Endothelial cell of umbilical vein (primary cell): ENCODE data around the gene MMS19. TPM values are rescaled to one million over a fixed set of nuclear protein-coding genes. Genes with fewer than 3 reads are reported as not detected.

Experiments used
- BruUV-seq: library from RNA; stranded (reverse); fragments of 400-500 nt; replicated peaks from 2 replicates; lab custom pipeline; 2021; lab: Mats Ljungman, UMichigan
- CTCF ChIA-PET: fragments of 300-600, 350-600 bp; sonication (Branson Sonifier 250); formaldehyde crosslinking; loops from one replicate; lab custom pipeline; 2021; ENCODE audit warnings: antibody characterized with exemption, inconsistent platforms; lab: Charles Lee
- POLR2A ChIA-PET: fragments of 300-600, 350-600 bp; sonication (Branson Sonifier 250); formaldehyde crosslinking; loops from one replicate; lab custom pipeline; 2021; ENCODE audit warnings: antibody characterized with exemption, inconsistent platforms; lab: Charles Lee
- DNase-seq: peaks from one replicate; pipeline ENCODE4 v3.0.0-alpha.2; 2011; ENCODE audit warnings: low read depth, low spot score
- FAIRE-seq: peaks from 2 replicates; lab custom pipeline; 2011; peaks lifted over from hg19 to GRCh38; lab: Jason Lieb, UNC
- H2AFZ ChIP-seq: 2 replicates; pipeline ENCODE4 v1.6.0; 2012; ENCODE audit warnings: low read depth, low read length, control low read depth, inconsistent platforms
- H3K27ac ChIP-seq: 2 replicates; pipeline ENCODE4 v1.5.1; 2011; ENCODE audit warnings: low read depth, mild to moderate bottlenecking, control low read depth, low read length, moderate library complexity; ENCODE audit not compliant: insufficient read depth
- H3K27me3 ChIP-seq, 2 experiments: 2 replicates each; pipeline versions ENCODE4 v1.6.0 to v1.6.1; 2011; ENCODE audit warnings: low read length in 2 of 2, mixed read lengths in 1 of 2; ENCODE audit not compliant: control insufficient read depth in 2 of 2, insufficient read depth in 2 of 2
- H3K36me3 ChIP-seq, 2 experiments: 2 replicates in 1 of 2; 3 replicates in 1 of 2; pipeline ENCODE4 v1.5.1; 2011; ENCODE audit warnings: low read length in 2 of 2, mild to moderate bottlenecking in 1 of 2, moderate library complexity in 1 of 2; ENCODE audit not compliant: control insufficient read depth in 2 of 2, insufficient read depth in 2 of 2; ENCODE audit errors: extremely low read depth in 1 of 2
- H3K4me1 ChIP-seq: 3 replicates; pipeline ENCODE4 v1.5.1; 2011; ENCODE audit warnings: mild to moderate bottlenecking, low read length; ENCODE audit not compliant: control insufficient read depth, insufficient read depth; ENCODE audit errors: extremely low read depth
- H3K4me2 ChIP-seq: 2 replicates; pipeline ENCODE4 v1.6.1; 2011; ENCODE audit warnings: low read length, control low read depth, mixed read lengths; ENCODE audit not compliant: insufficient read depth
- H3K4me3 ChIP-seq, 3 experiments: fragments of 200-600 bp in 1 of 3; sonication (generic), shearing (Covaris generic) in 1 of 3; replicated peaks in 1 of 3; 2 replicates each; pipeline ENCODE4 v1.5.1; 2011 to 2016; ENCODE audit warnings: control low read depth in 3 of 3, low read length in 3 of 3, mild to moderate bottlenecking in 2 of 3, inconsistent platforms in 1 of 3, low read depth in 1 of 3, moderate library complexity in 1 of 3; ENCODE audit not compliant: insufficient read depth in 1 of 3
- H3K79me2 ChIP-seq: 2 replicates; pipeline ENCODE4 v1.6.0; 2012; ENCODE audit warnings: low read length, inconsistent platforms; ENCODE audit not compliant: control insufficient read depth, insufficient read depth
- H3K9ac ChIP-seq: replicated peaks from 2 replicates; pipeline ENCODE3; 2011; ENCODE audit warnings: low read length, control low read depth; ENCODE audit not compliant: insufficient read depth; ENCODE audit errors: extremely low read depth
- H3K9me1 ChIP-seq: replicated peaks from 3 replicates; pipeline ENCODE4 v1.6.0; 2011; ENCODE audit warnings: mild to moderate bottlenecking, low read length; ENCODE audit not compliant: control insufficient read depth, insufficient read depth; ENCODE audit errors: extremely low read depth
- H3K9me3 ChIP-seq: replicated peaks from 2 replicates; pipeline ENCODE4 v1.5.1; 2012; ENCODE audit warnings: low read length, inconsistent platforms; ENCODE audit not compliant: control insufficient read depth, insufficient read depth
- H4K20me1 ChIP-seq: replicated peaks from 2 replicates; pipeline ENCODE3; 2011; ENCODE audit warnings: mild to moderate bottlenecking, low read length; ENCODE audit not compliant: control insufficient read depth, insufficient read depth; ENCODE audit errors: extremely low read depth
- CTCF ChIP-seq, 2 donors: IDR thresholded peaks; 1 replicate in 1 of 2; 2 replicates in 1 of 2; pipeline ENCODE4 v1.5.1; 2011; ENCODE audit warnings: low read length in 2 of 2, mild to moderate bottlenecking in 2 of 2, moderate library complexity in 2 of 2, control low read depth in 1 of 2, inconsistent platforms in 1 of 2, low read depth in 1 of 2; ENCODE audit not compliant: insufficient read depth in 1 of 2; ENCODE audit errors: extremely low read depth in 1 of 2
- EZH2 ChIP-seq: IDR thresholded peaks from 2 replicates; pipeline ENCODE4 v1.6.1; 2012; ENCODE audit warnings: borderline replicate concordance, low read depth, mild to moderate bottlenecking, moderate library complexity, low read length, inconsistent platforms; ENCODE audit not compliant: severe bottlenecking
- FOS ChIP-seq: IDR thresholded peaks from 2 replicates; pipeline ENCODE4 v1.6.1; 2011; ENCODE audit warnings: mild to moderate bottlenecking, low read length, moderate library complexity, borderline replicate concordance; ENCODE audit not compliant: insufficient read depth
- GATA2 ChIP-seq: IDR thresholded peaks from 2 replicates; pipeline ENCODE4 v1.7.0; 2011; ENCODE audit warnings: low read depth, mild to moderate bottlenecking, moderate library complexity, mixed read lengths, low read length; ENCODE audit not compliant: insufficient read length, insufficient read depth
- JUN ChIP-seq: IDR thresholded peaks from 2 replicates; pipeline ENCODE4 v1.6.1; 2011; ENCODE audit warnings: borderline replicate concordance, low read depth; ENCODE audit not compliant: insufficient read length, insufficient read depth
- MYC ChIP-seq: IDR thresholded peaks from one replicate; pipeline ENCODE4 v1.6.1; 2011; ENCODE audit warnings: mild to moderate bottlenecking, low read depth, low read length
- POLR2A ChIP-seq: IDR thresholded peaks from 2 replicates; pipeline ENCODE4 v1.6.1; 2012; ENCODE audit warnings: low read depth, mild to moderate bottlenecking, control low read depth, low read length
- POLR2AphosphoS5 ChIP-seq: IDR thresholded peaks from 2 replicates; pipeline ENCODE4 v1.6.1; 2012; ENCODE audit warnings: low read depth, mild to moderate bottlenecking, control low read depth, low read length, moderate library complexity; ENCODE audit not compliant: insufficient read depth
- dilution Hi-C: fragments of 300-500 bp; cut with MboI; formaldehyde crosslinking; loops from one replicate; pipeline ENCODE4 v1.15.0; 2019; ENCODE audit warnings: low sequenced_read_pairs; ENCODE audit not compliant: extremely low pct_ligation_motif_present
- intact Hi-C: fragments of 100-400 bp; cut with micrococcal nuclease; formaldehyde crosslinking; loops from one replicate; pipeline ENCODE4 v1.10.0; 2022
- polyA plus RNA-seq, 4 experiments: library from polyadenylated mRNA; depleted of rRNA in 3 of 4; stranded (reverse) in 3 of 4; unstranded in 1 of 4; fragments of >200 nt; gene quantifications; 2 replicates each; pipeline versions ENCODE4 v1.2.1 to v1.2.3, GENCODE V29; 2011 to 2012; ENCODE audit warnings: missing spikeins in 1 of 4
- total RNA-seq: library from RNA; stranded (reverse); gene quantifications from 2 replicates; pipeline ENCODE4 v1.2.3, GENCODE V29; 2021
- TF ChIP-seq, protein P1 (sequence below): IDR thresholded peaks from 2 replicates; pipeline ENCODE4 v1.6.1; 2011; ENCODE audit not compliant: insufficient read depth, insufficient read length

The MMS19 gene
- total and polyA plus RNA-seq, 2 donors (not counting 3 experiments of a cell fraction or from before 2014, with no cell fraction given): 95.2 to 123 TPM

DNA sequence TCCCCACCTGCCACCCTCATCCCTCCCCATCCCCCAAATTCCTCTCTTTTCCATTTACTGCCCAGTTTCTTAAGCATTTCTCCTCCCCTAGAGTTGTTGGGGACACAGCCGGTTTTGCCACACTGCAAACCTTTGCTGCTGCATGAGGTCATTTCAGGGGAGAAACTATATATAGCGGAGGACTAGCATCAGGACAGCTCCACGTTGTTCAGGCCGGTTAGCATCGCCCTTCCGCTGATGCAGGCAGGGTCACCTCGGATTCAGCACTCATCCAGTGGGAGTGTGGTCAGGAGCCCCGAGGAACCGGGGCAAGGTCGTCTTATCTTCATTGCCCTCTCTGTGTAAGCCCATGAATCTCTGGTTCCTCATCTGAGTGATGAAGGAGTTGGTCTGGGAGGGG, 16.1 kb upstream of the MMS19 start:
- no peaks in the 10 kb centered on the region for H3K36me3 ChIP-seq
- FAIRE-seq (no peak), DNase-seq (no peak)
- POLR2A ChIA-PET: no interaction called here
- CTCF ChIA-PET: interaction anchor here (1.8 to 2.3 kb wide), 2 partner anchors 9 to 20 kb away, joined by 6 to 12 read pairs; no protein-coding TSS in a partner anchor
- no peak overlapping the region for H3K27ac ChIP-seq
- no peaks in the 10 kb centered on the region for H3K9me1 ChIP-seq
- H3K79me2 ChIP-seq: peaks cover 14% of the 10 kb centered on the region
- no peak for TF ChIP-seq POLR2A
- no peak for TF ChIP-seq FOS
- TF ChIP-seq GATA2: no peak
- TF ChIP-seq, protein P1, sequence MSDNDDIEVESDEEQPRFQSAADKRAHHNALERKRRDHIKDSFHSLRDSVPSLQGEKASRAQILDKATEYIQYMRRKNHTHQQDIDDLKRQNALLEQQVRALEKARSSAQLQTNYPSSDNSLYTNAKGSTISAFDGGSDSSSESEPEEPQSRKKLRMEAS: no peak
- intact Hi-C loops: no loop called here
- peaks cover 25% of the 10 kb centered on the region for H3K4me1 ChIP-seq
- no peaks in the 10 kb centered on the region for H3K27me3 ChIP-seq
- dilution Hi-C loops: no loop called here
- H3K9me3 ChIP-seq: no peaks in the 10 kb centered on the region
- H3K4me3 ChIP-seq: no peak overlapping the region
- no peak overlapping the region for H3K4me2 ChIP-seq
- no peak overlapping the region for H2AFZ ChIP-seq
- H3K9ac ChIP-seq: no peak overlapping the region
- H4K20me1 ChIP-seq: peaks cover 2% of the 10 kb centered on the region
- BruUV-seq: no TSS peak

DNA sequence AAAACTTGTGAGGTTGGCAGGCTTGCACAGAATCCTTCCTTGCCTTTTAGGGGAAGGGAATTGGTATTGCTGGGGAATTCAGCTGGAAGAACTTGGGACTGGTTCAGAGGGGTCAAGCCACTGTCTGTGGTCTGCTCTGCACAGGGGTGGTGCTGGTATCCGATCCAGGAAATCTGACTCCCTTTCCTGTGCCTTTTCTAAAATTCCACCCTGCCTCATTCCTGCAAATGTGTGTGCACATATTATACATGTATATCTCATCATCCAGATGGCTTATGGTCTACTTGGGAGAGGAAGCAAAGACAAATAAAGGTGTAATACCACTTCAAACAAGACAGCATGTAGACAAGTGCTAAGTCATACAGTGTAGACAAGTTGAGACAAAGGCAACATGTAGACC, 14.8 kb upstream of the MMS19 start:
- Histone ChIP-seq H2AFZ (no peak overlapping the region), H3K4me3 (no peak overlapping the region), H3K79me2 (peaks cover 22% of the 10 kb centered on the region), H3K36me3 (no peaks in the 10 kb centered on the region), H3K27me3 (no peaks in the 10 kb centered on the region), H3K27ac (no peak overlapping the region), H3K9me1 (no peaks in the 10 kb centered on the region), H3K4me2 (no peak overlapping the region), H3K9ac (no peak overlapping the region), H3K4me1 (peaks cover 20% of the 10 kb centered on the region), H4K20me1 (peaks cover 2% of the 10 kb centered on the region), H3K9me3 (no peaks in the 10 kb centered on the region)
- ChIA-PET CTCF (interaction anchor here (1.7 to 1.9 kb wide), 2 partner anchors 13 to 21 kb away, joined by 4 to 7 read pairs; no protein-coding TSS in a partner anchor), POLR2A (no interaction called here)
- intact Hi-C loops: no loop called here
- dilution Hi-C loops: no loop called here
- TF ChIP-seq JUN: no peak
- TF ChIP-seq MYC: no peak
- TF ChIP-seq, protein P1: no peak
- TF ChIP-seq FOS: no peak
- TF ChIP-seq POLR2A: no peak
- no peak for TF ChIP-seq EZH2
- TF ChIP-seq CTCF (IDR thresholded peaks at IDR 0.05; ENCODE audit: extremely low read depth in 1 of 2, insufficient read depth in 1 of 2, low read depth in 1 of 2, low read length in 2 of 2): no peak
- TF ChIP-seq POLR2AphosphoS5: no peak
- no peak for TF ChIP-seq GATA2
- FAIRE-seq (no peak), DNase-seq (no peak)
- BruUV-seq: no TSS peak
